ENCODE data around the gene PDGFA. TPM values are rescaled to one million over a fixed set of nuclear protein-coding genes. Genes with fewer than 3 reads are reported as not detected.

PDGFA gene
- total and polyA plus RNA-seq, 9 donors = 3.7 to 35.5 (median 8.7) TPM

DNA sequence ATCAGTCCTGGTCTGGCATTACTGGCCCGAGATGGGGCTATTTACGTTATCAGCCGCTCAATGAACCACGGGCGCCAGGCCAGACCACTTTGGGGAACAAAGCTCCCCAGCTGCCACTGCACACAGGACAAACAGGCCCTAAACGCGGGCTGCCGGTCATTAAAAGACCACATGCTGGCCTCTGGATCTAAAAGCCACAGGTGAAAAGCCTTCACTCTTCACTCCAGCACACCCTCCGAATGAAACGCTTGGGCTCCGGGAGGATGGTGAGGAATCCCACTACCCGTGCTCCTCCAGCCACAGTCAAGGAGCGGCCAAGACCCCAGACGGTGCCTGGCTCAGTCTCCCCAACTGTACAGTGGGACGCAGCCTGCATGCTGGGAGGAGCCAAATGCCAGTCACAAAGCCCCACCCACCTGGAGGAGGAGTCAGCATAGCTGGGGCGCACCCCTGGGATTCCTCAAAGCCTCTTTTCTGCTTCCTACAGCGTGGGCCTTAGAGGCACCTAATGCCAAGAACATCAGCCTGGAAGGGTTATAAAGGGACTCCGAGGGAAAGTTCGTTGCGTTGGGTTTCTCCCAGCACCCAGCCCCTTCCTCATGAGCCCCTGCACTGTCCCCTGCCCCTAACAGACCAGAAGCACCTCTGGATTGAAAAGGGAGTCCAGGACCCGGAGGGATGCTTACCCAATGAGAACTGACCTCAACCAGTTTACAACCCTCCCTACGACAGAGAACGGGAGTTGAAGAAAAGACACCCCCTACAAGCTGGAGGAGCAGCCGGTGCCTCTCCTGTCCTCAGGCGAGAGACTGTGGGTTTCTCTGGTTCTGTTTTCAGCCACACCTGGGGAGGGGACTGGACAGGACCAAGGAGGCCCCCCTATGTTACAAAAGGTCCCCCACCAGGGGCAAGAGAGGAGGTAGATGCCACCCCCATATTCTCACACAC is 4.7 kb downstream of the PDGFA start:
- H3K4me1 ChIP-seq (ENCODE audit: insufficient read depth) = peaks cover 10% of the 10 kb centered on the region
- no peak overlapping the region for H3K27ac ChIP-seq

DNA sequence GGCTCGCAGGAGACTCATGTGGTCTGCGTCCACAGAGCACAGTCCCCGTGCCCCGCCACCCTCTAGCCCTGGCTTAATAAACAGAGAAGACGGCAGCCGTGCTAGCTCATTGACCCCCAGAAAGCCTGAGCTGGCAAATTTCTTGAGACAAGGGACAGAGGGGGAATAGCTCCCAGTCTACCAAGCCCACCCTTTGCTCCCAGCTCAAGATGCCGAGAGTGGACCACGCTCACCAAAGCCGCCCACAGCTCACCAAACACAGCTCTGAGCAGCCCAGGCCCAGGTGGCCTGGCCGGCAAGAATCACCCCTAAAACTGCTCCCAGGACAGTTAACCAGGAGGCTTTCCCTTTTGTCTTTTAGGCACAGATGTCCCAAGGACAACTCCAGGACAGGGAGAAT is 5.4 kb downstream of the PDGFA start:
- Histone ChIP-seq H3K4me1 (ENCODE audit: insufficient read depth) (peaks cover 10% of the 10 kb centered on the region), H3K27ac (no peak overlapping the region), H3K4me3 (no peak overlapping the region), H3K9me3 (no peaks in the 10 kb centered on the region), H3K36me3 (no peaks in the 10 kb centered on the region), H3K27me3 (no peaks in the 10 kb centered on the region)
- TF ChIP-seq POLR2A (IDR thresholded peaks at IDR 0.05) = no peak
- TF ChIP-seq, protein P1, sequence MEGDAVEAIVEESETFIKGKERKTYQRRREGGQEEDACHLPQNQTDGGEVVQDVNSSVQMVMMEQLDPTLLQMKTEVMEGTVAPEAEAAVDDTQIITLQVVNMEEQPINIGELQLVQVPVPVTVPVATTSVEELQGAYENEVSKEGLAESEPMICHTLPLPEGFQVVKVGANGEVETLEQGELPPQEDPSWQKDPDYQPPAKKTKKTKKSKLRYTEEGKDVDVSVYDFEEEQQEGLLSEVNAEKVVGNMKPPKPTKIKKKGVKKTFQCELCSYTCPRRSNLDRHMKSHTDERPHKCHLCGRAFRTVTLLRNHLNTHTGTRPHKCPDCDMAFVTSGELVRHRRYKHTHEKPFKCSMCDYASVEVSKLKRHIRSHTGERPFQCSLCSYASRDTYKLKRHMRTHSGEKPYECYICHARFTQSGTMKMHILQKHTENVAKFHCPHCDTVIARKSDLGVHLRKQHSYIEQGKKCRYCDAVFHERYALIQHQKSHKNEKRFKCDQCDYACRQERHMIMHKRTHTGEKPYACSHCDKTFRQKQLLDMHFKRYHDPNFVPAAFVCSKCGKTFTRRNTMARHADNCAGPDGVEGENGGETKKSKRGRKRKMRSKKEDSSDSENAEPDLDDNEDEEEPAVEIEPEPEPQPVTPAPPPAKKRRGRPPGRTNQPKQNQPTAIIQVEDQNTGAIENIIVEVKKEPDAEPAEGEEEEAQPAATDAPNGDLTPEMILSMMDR (IDR thresholded peaks at IDR 0.05) = no peak
- DNase-seq = no peak
- intact Hi-C loops (cut with DNase I) = loop anchor here in 1 of 4 donors (10.0 kb wide), 1 partner anchor 261 kb away; no protein-coding TSS in a partner anchor
- 81 to 88% (median 87%) methylated on average over 10 of the region's 10 CpGs for WGBS, 3 donors

More for the DNA sequence above, 4.7 kb downstream of the PDGFA start:
- Histone ChIP-seq H3K9me3 (no peaks in the 10 kb centered on the region), H3K36me3 (no peaks in the 10 kb centered on the region), H3K4me3 (no peak overlapping the region), H3K27me3 (no peaks in the 10 kb centered on the region)
- 79 to 81% (median 80%) methylated on average over 25 of the region's 25 CpGs for WGBS, 3 donors
- no peak for DNase-seq
- intact Hi-C loops (cut with DNase I) = loop anchor here in 2 of 4 donors (5.0 to 10.0 kb wide), 3 partner anchors 152 to 260 kb away; no protein-coding TSS in a partner anchor
- no peak for TF ChIP-seq EP300 (IDR thresholded peaks at IDR 0.05)
- no peak for TF ChIP-seq POLR2A (IDR thresholded peaks at IDR 0.05)
- TF ChIP-seq, protein P1 (IDR thresholded peaks at IDR 0.05) = no peak

DNA sequence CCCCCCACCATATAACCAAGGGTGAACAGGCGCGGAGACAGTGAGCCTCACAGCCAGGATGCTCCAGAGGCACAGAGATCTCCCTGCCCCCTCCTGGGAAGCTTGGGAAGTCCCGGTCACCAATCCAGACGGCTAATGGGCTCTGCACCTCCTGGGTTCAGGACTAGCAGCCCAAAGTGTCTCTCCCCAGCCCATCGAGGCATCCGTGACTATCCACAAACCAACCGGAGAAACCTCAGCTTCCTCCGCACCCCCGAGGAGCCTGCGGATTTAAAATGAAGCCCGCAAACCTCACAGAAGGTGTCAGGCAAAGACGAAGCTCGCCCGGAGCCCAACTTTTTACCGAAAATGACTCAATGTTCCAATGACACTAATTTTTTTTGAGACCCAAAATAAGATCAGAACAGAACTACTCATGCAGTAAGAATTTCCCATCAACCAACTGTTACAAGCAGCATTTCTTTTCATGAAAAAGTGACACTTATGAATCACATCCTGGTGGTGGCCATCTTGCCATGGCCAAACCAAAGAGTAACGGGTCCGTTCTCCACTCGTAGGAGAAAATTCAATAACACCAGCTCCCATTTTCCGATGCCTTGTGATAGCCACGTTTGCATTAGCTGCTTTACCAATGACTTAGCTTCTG is 6.0 kb downstream of the PDGFA start:
- Histone ChIP-seq H3K9me3 (no peaks in the 10 kb centered on the region), H3K4me3 (no peak overlapping the region), H3K4me1 (ENCODE audit: insufficient read depth) (peaks cover 8% of the 10 kb centered on the region), H3K27ac (no peak overlapping the region), H3K36me3 (no peaks in the 10 kb centered on the region), H3K27me3 (no peaks in the 10 kb centered on the region)
- TF ChIP-seq, protein P1 (IDR thresholded peaks at IDR 0.05) = no peak
- TF ChIP-seq EP300 (IDR thresholded peaks at IDR 0.05) = no peak
- 81 to 83% (median 81%) methylated on average over 20 of the region's 20 CpGs for WGBS, 3 donors
- intact Hi-C loops (cut with DNase I) = loop anchor here in 1 of 4 donors (10.0 kb wide), 1 partner anchor 261 kb away; no protein-coding TSS in a partner anchor
- no peak for DNase-seq

DNA sequence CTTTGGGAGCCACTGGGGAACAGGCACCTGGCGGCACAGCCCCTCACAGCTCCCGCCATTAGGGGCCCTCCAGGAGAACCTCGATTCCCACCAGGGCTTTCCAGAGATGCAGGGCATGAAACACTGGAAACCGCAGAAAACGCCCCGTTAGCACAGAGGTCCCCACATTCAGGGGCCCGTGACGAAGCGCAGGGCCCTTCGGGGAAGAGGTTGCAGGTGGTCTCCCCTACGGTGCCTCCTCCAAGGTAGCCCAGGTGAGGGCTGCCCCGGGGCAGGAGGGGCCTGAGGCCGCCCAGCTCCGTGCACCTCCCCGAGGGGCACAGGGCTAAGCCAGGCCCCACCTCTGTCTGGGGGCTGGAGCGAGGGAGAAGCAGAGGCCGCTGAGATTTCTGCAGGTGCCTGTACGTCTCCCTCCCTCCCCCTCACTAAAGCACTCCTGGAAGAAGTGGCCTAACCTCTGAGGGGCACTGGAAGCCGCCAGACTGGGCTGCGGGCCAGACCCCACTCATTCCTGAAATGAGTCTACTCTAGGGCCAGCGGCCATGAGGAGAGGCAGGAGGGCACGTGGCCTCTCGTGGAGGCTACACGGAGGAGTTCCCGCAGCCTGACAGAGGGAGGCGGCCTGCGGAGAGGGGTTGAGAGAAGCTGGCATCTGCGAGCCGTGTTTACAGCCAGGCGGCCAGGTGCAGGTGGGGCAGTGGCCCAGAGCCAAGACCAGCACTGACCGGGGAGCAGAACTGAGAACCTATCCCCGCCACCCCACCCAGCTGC is 6.9 kb downstream of the PDGFA start:
- no peak for DNase-seq
- intact Hi-C loops (cut with DNase I) = loop anchor here in 1 of 4 donors (10.0 kb wide), 1 partner anchor 262 kb away; no protein-coding TSS in a partner anchor
- TF ChIP-seq, protein P1 (IDR thresholded peaks at IDR 0.05) = no peak
- TF ChIP-seq EP300 (IDR thresholded peaks at IDR 0.05) (no peak), POLR2A (IDR thresholded peaks at IDR 0.05) (no peak)
- Histone ChIP-seq H3K27ac (no peak overlapping the region), H3K36me3 (no peaks in the 10 kb centered on the region), H3K9me3 (no peaks in the 10 kb centered on the region), H3K4me3 (no peak overlapping the region), H3K27me3 (no peaks in the 10 kb centered on the region), H3K4me1 (ENCODE audit: insufficient read depth) (peaks cover 2% of the 10 kb centered on the region)
- 50 to 58% (median 58%) methylated on average over 26 to 32 of the region's 32 CpGs for WGBS, 3 donors

Data from ovary (tissue), 9 donors.